T-cell (primary cell): Measurements from ENCODE around the gene MARCHF4. TPM values are rescaled to one million over a fixed set of nuclear protein-coding genes. Genes with fewer than 3 reads are reported as not detected.

Experiments
- ATAC-seq, 4 experiments: fragments of 200-7000 bp in 3 of 4; fragments of 150-1000 bp in 1 of 4; cut with Tn5 transposase; replicated peaks in 1 of 4; 1 replicate in 3 of 4; 2 replicates in 1 of 4; pipeline ENCODE4 v1.10.0; 2021; ENCODE audit warnings: moderate library complexity in 3 of 4, mild to moderate bottlenecking in 2 of 4, moderate number of reproducible peaks in 1 of 4
- CTCF ChIA-PET, 2 donors: fragments of 300-600 bp; sonication (Branson Sonifier 250); formaldehyde crosslinking; loops; one replicate each; lab custom pipeline; 2022; ENCODE audit warnings: antibody characterized with exemption in 2 of 2; lab: Charles Lee
- POLR2A ChIA-PET, 2 donors: fragments of 300-600 bp; sonication (Branson Sonifier 250); formaldehyde crosslinking; loops; one replicate each; lab custom pipeline; 2022; ENCODE audit warnings: antibody characterized with exemption in 2 of 2; lab: Charles Lee
- DNase-seq, 35 experiments: peaks; one replicate each; pipeline versions ENCODE4 v3.0.0 to v3.0.0-alpha.2; 2013 to 2023
- H3K27ac ChIP-seq: one replicate; pipeline ENCODE4 v1.5.1; 2013; ENCODE audit warnings: low read length
- H3K27me3 ChIP-seq, 2 experiments: replicated peaks in 1 of 2; 1 replicate in 1 of 2; 2 replicates in 1 of 2; pipeline versions ENCODE4 v1.6.1 to v1.7.0; 2013; ENCODE audit warnings: low read length in 1 of 2, mixed read lengths in 1 of 2; ENCODE audit not compliant: control insufficient read depth in 2 of 2, insufficient read depth in 2 of 2; ENCODE audit errors: extremely low read depth in 1 of 2
- H3K36me3 ChIP-seq, 2 donors: 1 replicate in 1 of 2; 2 replicates in 1 of 2; pipeline versions ENCODE4 v1.6.1 to v1.7.0; 2013; ENCODE audit warnings: low read length in 1 of 2; ENCODE audit not compliant: control insufficient read depth in 2 of 2, insufficient read depth in 1 of 2; ENCODE audit errors: extremely low read depth in 1 of 2
- H3K4me1 ChIP-seq, 2 experiments: 1 replicate in 1 of 2; 2 replicates in 1 of 2; pipeline versions ENCODE4 v1.6.1 to v1.7.0; 2013; ENCODE audit warnings: low read length in 2 of 2, mixed read lengths in 1 of 2; ENCODE audit not compliant: insufficient read depth in 2 of 2, control insufficient read depth in 1 of 2; ENCODE audit errors: extremely low read depth in 1 of 2
- H3K4me3 ChIP-seq, 2 donors: 1 replicate in 1 of 2; 2 replicates in 1 of 2; pipeline versions ENCODE4 v1.5.1 to v1.7.0; 2013; ENCODE audit warnings: mild to moderate bottlenecking in 2 of 2, low read length in 1 of 2, moderate library complexity in 1 of 2; ENCODE audit not compliant: control insufficient read depth in 1 of 2; ENCODE audit errors: extremely low read depth in 1 of 2
- H3K9me3 ChIP-seq: 2 replicates; pipeline ENCODE4 v1.7.0; 2013
- H3K27ac Mint-ChIP-seq, 2 donors: one replicate each; pipeline ENCODE4 v1.8.0; 2020 to 2021; ENCODE audit warnings: mild to moderate bottlenecking in 2 of 2, mixed read lengths in 2 of 2
- H3K27me3 Mint-ChIP-seq, 2 donors: one replicate each; pipeline ENCODE4 v1.8.0; 2021 to 2022; ENCODE audit warnings: mixed read lengths in 2 of 2
- H3K36me3 Mint-ChIP-seq: one replicate; pipeline ENCODE4 v1.8.0; 2021; ENCODE audit warnings: mixed read lengths
- H3K4me1 Mint-ChIP-seq, 3 donors: one replicate each; pipeline ENCODE4 v1.8.0; 2020 to 2022; ENCODE audit warnings: mixed read lengths in 3 of 3, mild to moderate bottlenecking in 1 of 3
- H3K4me3 Mint-ChIP-seq, 3 donors: one replicate each; pipeline ENCODE4 v1.8.0; 2020 to 2022; ENCODE audit warnings: mild to moderate bottlenecking in 3 of 3, mixed read lengths in 3 of 3, moderate library complexity in 3 of 3
- H3K9me3 Mint-ChIP-seq, 3 donors: one replicate each; pipeline ENCODE4 v1.8.0; 2020 to 2022; ENCODE audit warnings: mixed read lengths in 3 of 3
- WGBS: methylation state at CpG from one replicate; pipeline ENCODE4 v1.1.5; 2013; ENCODE audit warnings: missing lambda C conversion rate; ENCODE audit not compliant: insufficient coverage; 5-methylcytosine and 5-hydroxymethylcytosine counted together
- total RNA-seq, 35 experiments: library from RNA in 6 of 35; stranded (reverse) in 6 of 35; fragments of 120-200 nt in 1 of 35; gene quantifications; one replicate each; pipeline versions ENCODE4 v1.2.1 to v1.2.4 and lab custom pipeline; 2013 to 2026

The MARCHF4 gene
- total RNA-seq, 5 donors from 2014 or later (not counting 1 experiment from before 2014, with no cell fraction given): not detected

- Mint-ChIP-seq H3K27me3 (no peaks in the 10 kb centered on the region), H3K36me3 (no peaks in the 10 kb centered on the region), H3K4me1 (peaks cover 72 to 80% (median 77%) of the 10 kb centered on the region in 3 donors), H3K9me3 (no peaks in the 10 kb centered on the region), H3K27ac (peak overlapping the region; percentile 68 to 86), H3K4me3 (peak overlapping the region in 1 of 3 donors; percentile 15)
- Histone ChIP-seq H3K27ac (peak overlapping the region; percentile 70), H3K36me3 (no peaks in the 10 kb centered on the region), H3K4me3 (no peak overlapping the region), H3K9me3 (no peaks in the 10 kb centered on the region), H3K4me1 (peaks cover 55 to 56% of the 10 kb centered on the region in 2 experiments), H3K27me3 (no peaks in the 10 kb centered on the region)
- POLR2A ChIA-PET: no interaction called here
- CTCF ChIA-PET: interaction anchor here (0.5 to 0.8 kb wide), 3 partner anchors 13 to 55 kb away, joined by 3 to 4 read pairs (median 3); no protein-coding TSS in a partner anchor
- 6% methylated on average over 2 of the region's 3 CpGs for WGBS
- ATAC-seq (peak in 1 of 4 experiments; percentile 20), DNase-seq (peak in 1 of 35 experiments; percentile 21)
Observed at GRCh38 chr2:216349366-216349765, 22.9 kb downstream of the MARCHF4 start.

GRCh38 chr2:216348756-216349308 lies 23.5 kb downstream of the MARCHF4 start:
- ChIA-PET POLR2A (no interaction called here), CTCF (interaction anchor here (0.5 to 0.8 kb wide), 3 partner anchors 13 to 56 kb away, joined by 3 to 4 read pairs (median 3); no protein-coding TSS in a partner anchor)
- peaks cover 66 to 75% (median 74%) of the 10 kb centered on the region in 3 donors for H3K4me1 Mint-ChIP-seq
- Histone ChIP-seq H3K4me1 (peaks cover 50 to 51% of the 10 kb centered on the region in 2 experiments), H3K4me3 (no peak overlapping the region), H3K27ac (peak overlapping the region; percentile 70), H3K27me3 (no peaks in the 10 kb centered on the region), H3K9me3 (no peaks in the 10 kb centered on the region), H3K36me3 (no peaks in the 10 kb centered on the region)
- H3K36me3 Mint-ChIP-seq: no peaks in the 10 kb centered on the region
- peak overlapping the region in 1 of 3 donors; percentile 15 for H3K4me3 Mint-ChIP-seq
- H3K27ac Mint-ChIP-seq: peak overlapping the region; percentile 68 to 86
- WGBS: 60% methylated on average over 3 of the region's 3 CpGs
- DNase-seq: no peak
- H3K9me3 Mint-ChIP-seq: no peaks in the 10 kb centered on the region
- peak in 1 of 4 experiments; percentile 32 for ATAC-seq
- no peaks in the 10 kb centered on the region for H3K27me3 Mint-ChIP-seq

- POLR2A ChIA-PET: interaction anchor here in 1 of 2 donors (0.6 kb wide), 1 partner anchor 656 kb away, joined by 7 read pairs; no protein-coding TSS in a partner anchor
- no peak for ATAC-seq
Observed at GRCh38 chr2:216346781-216347180, 25.5 kb downstream of the MARCHF4 start.

GRCh38 chr2:216345846-216346245 lies 26.4 kb downstream of the MARCHF4 start:
- Mint-ChIP-seq H3K27me3 (no peaks in the 10 kb centered on the region), H3K36me3 (no peaks in the 10 kb centered on the region), H3K4me1 (peaks cover 45 to 57% (median 52%) of the 10 kb centered on the region in 3 donors), H3K27ac (no peak overlapping the region), H3K4me3 (no peak overlapping the region), H3K9me3 (no peaks in the 10 kb centered on the region)
- 100% methylated on average over 1 of the region's 3 CpGs for WGBS
- DNase-seq (no peak), ATAC-seq (no peak)
- no peak overlapping the region for H3K4me3 ChIP-seq
- H3K9me3 ChIP-seq: no peaks in the 10 kb centered on the region
- H3K27ac ChIP-seq: no peak overlapping the region
- H3K36me3 ChIP-seq: no peaks in the 10 kb centered on the region
- ChIA-PET CTCF (interaction anchor here (0.6 to 1.6 kb wide), 3 partner anchors 8 to 311 kb away, joined by 3 read pairs; no protein-coding TSS in a partner anchor), POLR2A (interaction anchor here (0.6 kb wide), 2 partner anchors 35 to 657 kb away, joined by 4 to 7 read pairs; no protein-coding TSS in a partner anchor)
- H3K4me1 ChIP-seq: peaks cover 25 to 29% of the 10 kb centered on the region in 2 experiments
- H3K27me3 ChIP-seq: no peaks in the 10 kb centered on the region

More at GRCh38 chr2:216346781-216347180, 25.5 kb downstream of the MARCHF4 start:
- Histone ChIP-seq H3K27ac (no peak overlapping the region), H3K27me3 (no peaks in the 10 kb centered on the region), H3K4me1 (peaks cover 34 to 35% of the 10 kb centered on the region in 2 experiments), H3K4me3 (no peak overlapping the region), H3K36me3 (no peaks in the 10 kb centered on the region), H3K9me3 (no peaks in the 10 kb centered on the region)
- H3K27ac Mint-ChIP-seq: peak overlapping the region; percentile 32 to 54
- CTCF ChIA-PET: no interaction called here
- DNase-seq: no peak
- peaks cover 46 to 58% (median 54%) of the 10 kb centered on the region in 3 donors for H3K4me1 Mint-ChIP-seq
- no peaks in the 10 kb centered on the region for H3K36me3 Mint-ChIP-seq
- H3K4me3 Mint-ChIP-seq: no peak overlapping the region
- no peaks in the 10 kb centered on the region for H3K9me3 Mint-ChIP-seq
- H3K27me3 Mint-ChIP-seq: no peaks in the 10 kb centered on the region
- no CpG with 5 or more reads among the region's 3 CpGs for WGBS

- no peak overlapping the region for H3K27ac ChIP-seq
- ATAC-seq: no peak
- H3K4me3 Mint-ChIP-seq: no peak overlapping the region
- WGBS: 95% methylated on average over 2 of the region's 4 CpGs
- CTCF ChIA-PET: interaction anchor here (0.6 to 1.6 kb wide), 3 partner anchors 9 to 310 kb away, joined by 3 read pairs; no protein-coding TSS in a partner anchor
- H3K27me3 ChIP-seq: no peaks in the 10 kb centered on the region
- no peaks in the 10 kb centered on the region for H3K9me3 ChIP-seq
- POLR2A ChIA-PET: interaction anchor here in 1 of 2 donors (0.6 kb wide), 1 partner anchor 34 kb away, joined by 4 read pairs; no protein-coding TSS in a partner anchor
- H3K36me3 ChIP-seq: no peaks in the 10 kb centered on the region
- peaks cover 19 to 26% of the 10 kb centered on the region in 2 experiments for H3K4me1 ChIP-seq
- no peaks in the 10 kb centered on the region for H3K36me3 Mint-ChIP-seq
- no peak overlapping the region for H3K4me3 ChIP-seq
- peaks cover 40 to 55% (median 50%) of the 10 kb centered on the region in 3 donors for H3K4me1 Mint-ChIP-seq
- no peaks in the 10 kb centered on the region for H3K27me3 Mint-ChIP-seq
- no peak for DNase-seq
- no peak overlapping the region for H3K27ac Mint-ChIP-seq
- no peaks in the 10 kb centered on the region for H3K9me3 Mint-ChIP-seq
Observed at GRCh38 chr2:216344950-216345300, 27.4 kb downstream of the MARCHF4 start.

DNA sequence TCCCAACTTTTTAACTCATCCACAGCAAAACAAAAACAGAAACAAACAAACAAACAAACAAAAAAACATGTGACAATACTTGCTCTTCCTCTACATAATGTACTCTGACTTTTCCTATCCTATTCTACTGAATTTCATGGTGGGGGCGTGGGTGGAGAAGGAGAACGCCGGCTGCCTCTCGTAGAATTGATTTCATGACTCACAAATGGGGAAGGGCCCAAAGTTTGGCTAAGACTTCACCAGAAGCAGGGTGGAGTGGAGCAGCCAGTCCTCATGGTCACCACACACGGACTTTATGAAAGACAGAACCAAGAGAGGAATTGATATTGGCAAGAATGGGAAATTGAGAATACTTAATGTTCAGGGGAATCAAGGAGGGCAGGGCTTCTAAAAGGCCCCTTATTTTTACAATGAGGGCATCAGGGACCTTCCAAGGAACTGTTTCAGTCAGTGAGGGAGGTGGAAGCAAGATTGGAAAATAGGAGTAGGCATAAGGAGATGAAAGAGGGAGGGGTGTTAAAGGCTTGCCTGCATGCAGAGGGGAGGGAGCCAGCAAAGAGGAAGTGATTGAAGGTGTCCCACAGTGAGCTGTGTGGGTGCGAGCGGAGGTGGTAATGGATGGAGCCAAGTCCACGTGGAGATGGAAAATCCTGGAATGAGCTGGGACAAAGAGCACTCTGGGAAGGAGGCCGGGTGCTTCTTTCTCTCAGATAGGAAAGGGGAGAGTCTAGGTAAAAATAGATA lies 27.9 kb downstream of the MARCHF4 start:
- ATAC-seq: no peak
- no peaks in the 10 kb centered on the region for H3K36me3 ChIP-seq
- ChIA-PET CTCF (interaction anchor here in 1 of 2 donors (1.6 kb wide), 1 partner anchor 9 kb away, joined by 3 read pairs; no protein-coding TSS in a partner anchor), POLR2A (no interaction called here)
- H3K4me1 ChIP-seq: peaks cover 13 to 24% of the 10 kb centered on the region in 2 experiments
- H3K27ac Mint-ChIP-seq: no peak overlapping the region
- no peaks in the 10 kb centered on the region for H3K9me3 ChIP-seq
- no peaks in the 10 kb centered on the region for H3K9me3 Mint-ChIP-seq
- no peak for DNase-seq
- no peaks in the 10 kb centered on the region for H3K36me3 Mint-ChIP-seq
- no peak overlapping the region for H3K27ac ChIP-seq
- H3K4me1 Mint-ChIP-seq: peaks cover 40 to 55% (median 45%) of the 10 kb centered on the region in 3 donors
- 66% methylated on average over 5 of the region's 9 CpGs for WGBS
- no peak overlapping the region for H3K4me3 Mint-ChIP-seq
- H3K4me3 ChIP-seq: no peak overlapping the region
- no peaks in the 10 kb centered on the region for H3K27me3 Mint-ChIP-seq
- no peaks in the 10 kb centered on the region for H3K27me3 ChIP-seq
